GM23338 (cell line): Measurements from ENCODE around the gene PEDS1. TPM values are rescaled to one million over a fixed set of nuclear protein-coding genes. Genes with fewer than 3 reads are reported as not detected.

Experiments used
- ATAC-seq: fragments of 200-7000 bp; cut with Tn5 transposase; 3 replicates; pipeline ENCODE4 v1.9.1; 2020
- DNase-seq: peaks from one replicate; pipeline ENCODE4 v3.0.0-alpha.2; 2015; ENCODE audit warnings: low spot score
- H2AFZ ChIP-seq: fragments of 200-600 bp; sonication (generic); 2 replicates; pipeline ENCODE4 v1.8.0; 2016; ENCODE audit warnings: antibody characterized with exemption, mild to moderate bottlenecking, moderate library complexity
- H3F3A ChIP-seq: fragments of 200-600 bp; sonication (generic); replicated peaks from 2 replicates; pipeline ENCODE4 v1.8.0; 2017; ENCODE audit warnings: antibody characterized with exemption, mixed run types, low read depth
- H3K27ac ChIP-seq: fragments of 200-600 bp; sonication (generic); 2 replicates; pipeline ENCODE4 v1.6.1; 2016; ENCODE audit warnings: low read depth
- H3K27me3 ChIP-seq: fragments of 200-600 bp; sonication (generic); 2 replicates; pipeline ENCODE4 v1.8.0; 2016; ENCODE audit warnings: mild to moderate bottlenecking, mixed run types, moderate library complexity; ENCODE audit not compliant: insufficient read depth
- H3K36me3 ChIP-seq: fragments of 200-600 bp; sonication (generic); 2 replicates; pipeline ENCODE4 v1.8.0; 2016; ENCODE audit warnings: mild to moderate bottlenecking; ENCODE audit not compliant: insufficient read depth
- H3K4me1 ChIP-seq: fragments of 200-600 bp; sonication (generic); 2 replicates; pipeline ENCODE4 v1.8.0; 2016; ENCODE audit warnings: mild to moderate bottlenecking, moderate library complexity; ENCODE audit not compliant: insufficient read depth
- H3K4me2 ChIP-seq: fragments of 200-600 bp; sonication (generic); 2 replicates; pipeline ENCODE4 v1.7.1; 2017; ENCODE audit warnings: mixed run types
- H3K4me3 ChIP-seq: fragments of 200-600 bp; sonication (generic); 2 replicates; pipeline ENCODE4 v1.6.1; 2016; ENCODE audit warnings: mixed run types
- H3K79me2 ChIP-seq: fragments of 200-600 bp; sonication (generic); replicated peaks from 2 replicates; pipeline ENCODE4 v1.8.0; 2017; ENCODE audit warnings: mild to moderate bottlenecking; ENCODE audit not compliant: insufficient read depth
- H3K9me2 ChIP-seq: fragments of 200-600 bp; sonication (generic); 2 replicates; pipeline ENCODE4 v1.8.0; 2017; ENCODE audit not compliant: insufficient read depth
- H4K20me1 ChIP-seq: fragments of 200-600 bp; sonication (generic); replicated peaks from 2 replicates; pipeline ENCODE4 v1.8.0; 2017; ENCODE audit warnings: mild to moderate bottlenecking; ENCODE audit not compliant: insufficient read depth
- H3K27ac Mint-ChIP-seq: 2 replicates; pipeline ENCODE4 v1.8.0; 2020; ENCODE audit warnings: inconsistent platforms, mild to moderate bottlenecking, moderate library complexity, mixed read lengths
- H3K27me3 Mint-ChIP-seq: 3 replicates; pipeline ENCODE4 v1.8.0; 2022; ENCODE audit warnings: low read depth, mild to moderate bottlenecking, moderate library complexity, mixed read lengths, inconsistent platforms; ENCODE audit not compliant: insufficient read depth, poor library complexity
- H3K36me3 Mint-ChIP-seq: 3 replicates; pipeline ENCODE4 v1.8.0; 2021; ENCODE audit warnings: low read depth, mild to moderate bottlenecking, inconsistent platforms, moderate library complexity, mixed read lengths
- H3K4me1 Mint-ChIP-seq: 3 replicates; pipeline ENCODE4 v1.8.0; 2020; ENCODE audit warnings: mild to moderate bottlenecking, inconsistent platforms, mixed read lengths
- H3K4me3 Mint-ChIP-seq: 3 replicates; pipeline ENCODE4 v1.8.0; 2021; ENCODE audit warnings: moderate library complexity, mild to moderate bottlenecking, inconsistent platforms, mixed read lengths
- H3K9me3 Mint-ChIP-seq: 3 replicates; pipeline ENCODE4 v1.8.0; 2020; ENCODE audit warnings: moderate library complexity, mild to moderate bottlenecking, inconsistent platforms, mixed read lengths
- CTCF ChIP-seq, 2 experiments: fragments of 200-600 bp in 1 of 2; sonication (generic) in 1 of 2; conservative IDR thresholded peaks; 2 replicates each; pipeline versions ENCODE4 v1.5.1 to v1.6.1; 2016 to 2017; ENCODE audit warnings: antibody characterized with exemption in 2 of 2, low read depth in 2 of 2, mild to moderate bottlenecking in 2 of 2, moderate library complexity in 1 of 2
- REST ChIP-seq: IDR thresholded peaks from one replicate; pipeline ENCODE4 v1.6.1; 2018; ENCODE audit warnings: antibody characterized with exemption; ENCODE audit not compliant: unreplicated experiment
- STAT1 ChIP-seq: IDR thresholded peaks from one replicate; pipeline ENCODE4 v1.6.1; 2016; ENCODE audit warnings: antibody characterized with exemption; ENCODE audit not compliant: unreplicated experiment
- ZNF114 ChIP-seq: fragments of 250-450 bp; sonication (Bioruptor Pico); IDR thresholded peaks from 2 replicates; pipeline ENCODE4 v1.5.0; 2020; ENCODE audit warnings: mild to moderate bottlenecking, moderate library complexity
- ZNF331 ChIP-seq: fragments of 250-450 bp; sonication (Bioruptor Pico); IDR thresholded peaks from 2 replicates; pipeline ENCODE4 v1.5.0; 2020; ENCODE audit warnings: low read depth, mild to moderate bottlenecking, moderate library complexity
- polyA plus RNA-seq: library from polyadenylated mRNA; unstranded; fragments of >200 nt; fragmentation: Nextera tagmentation; extraction: Ambion mirVana; gene quantifications from 2 replicates; pipeline ENCODE4 v1.2.1, GENCODE V29; 2016
- total RNA-seq: library from RNA; depleted of rRNA; stranded (reverse); fragments of >200 nt; shearing (Covaris generic); gene quantifications from 2 replicates; pipeline ENCODE4 v1.2.3, GENCODE V29; 2014

The PEDS1 gene
- total and polyA plus RNA-seq, 2 experiments from 2014 or later = 34.5 to 43.6 TPM

GRCh38 chr20:50175938-50176933 lies 22.7 kb upstream of the PEDS1 start:
- H3F3A ChIP-seq = peaks cover 15% of the 10 kb centered on the region
- no peaks in the 10 kb centered on the region for H3K36me3 Mint-ChIP-seq
- no peak overlapping the region for H3K4me3 Mint-ChIP-seq

More at GRCh38 chr20:50175938-50176933, 22.7 kb upstream of the PEDS1 start:
- DNase-seq = no peak
- TF ChIP-seq CTCF (conservative IDR thresholded peaks at IDR 0.05; ENCODE audit: low read depth in 2 of 2) (no peak), REST (no peak), ZNF331 (no peak), STAT1 (no peak), ZNF114 (CRISPR knock-in tag) (no peak)
- Histone ChIP-seq H3K27me3 (no peaks in the 10 kb centered on the region), H3K79me2 (no peaks in the 10 kb centered on the region), H3K36me3 (no peaks in the 10 kb centered on the region), H3K4me2 (no peak overlapping the region), H2AFZ (no peak overlapping the region), H3K4me3 (no peak overlapping the region), H3K27ac (no peak overlapping the region), H3K4me1 (peaks cover 12% of the 10 kb centered on the region), H4K20me1 (no peaks in the 10 kb centered on the region), H3K9me2 (no peaks in the 10 kb centered on the region)
- peaks cover 4% of the 10 kb centered on the region for H3K27me3 Mint-ChIP-seq
- no peaks in the 10 kb centered on the region for H3K9me3 Mint-ChIP-seq
- no peak for ATAC-seq
- H3K4me1 Mint-ChIP-seq = peaks cover 13% of the 10 kb centered on the region
- H3K27ac Mint-ChIP-seq = no peak overlapping the region
